Prostate gland (tissue), 2 donors: ENCODE data around the gene TSSC4. TPM values are rescaled to one million over a fixed set of nuclear protein-coding genes. Genes with fewer than 3 reads are reported as not detected.

Experiments used
- DNase-seq: peaks from one replicate; pipeline ENCODE4 v3.0.0-alpha.2; 2019; ENCODE audit warnings: low spot score
- H3K27ac ChIP-seq, 2 donors: fragments of 200-600 bp; sonication (generic); 2 replicates each; pipeline ENCODE4 v1.5.1; 2017 to 2019
- H3K27me3 ChIP-seq: fragments of 200-600 bp; sonication (generic); replicated peaks from 2 replicates; pipeline ENCODE4 v1.5.1; 2019; ENCODE audit not compliant: insufficient read depth
- H3K36me3 ChIP-seq, 2 donors: fragments of 200-600 bp; sonication (generic); 1 replicate in 1 of 2; 2 replicates in 1 of 2; pipeline versions ENCODE4 v1.5.1 to v1.8.1; 2017 to 2019
- H3K4me1 ChIP-seq: fragments of 200-600 bp; sonication (generic); replicated peaks from 2 replicates; pipeline ENCODE4 v1.5.1; 2019
- H3K4me3 ChIP-seq, 2 donors: fragments of 200-600 bp; sonication (generic); 2 replicates each; pipeline ENCODE4 v1.5.1; 2017 to 2019
- H3K9me3 ChIP-seq: fragments of 200-600 bp; sonication (generic); 2 replicates; pipeline ENCODE4 v1.5.1; 2017
- POLR2A ChIP-seq: fragments of 450-650 bp; IDR thresholded peaks from one replicate; pipeline ENCODE4 v1.6.1; 2016; ENCODE audit warnings: antibody characterized with exemption, mild to moderate bottlenecking
- POLR2AphosphoS5 ChIP-seq: sonication (generic); formaldehyde crosslinking; IDR thresholded peaks from one replicate; pipeline ENCODE4 v1.6.1; 2017; ENCODE audit warnings: antibody characterized with exemption
- WGBS: methylation state at CpG from one replicate; pipeline ENCODE4 v1.1.5; 2018; 5-methylcytosine and 5-hydroxymethylcytosine counted together
- intact Hi-C: fragments of 100-400 bp; cut with DNase I; formaldehyde crosslinking; loops from one replicate; pipeline ENCODE4 v1.14.2; 2022
- total RNA-seq, 2 donors: library from RNA; depleted of rRNA; stranded (reverse); fragments of >200 nt; gene quantifications; one replicate each; pipeline ENCODE4 v1.1.0, GENCODE V29; 2016
- TF ChIP-seq, protein P1 (sequence below), 4 experiments: fragments of 200-600 bp in 2 of 4; fragments of 450-650 bp in 2 of 4; sonication (generic) in 2 of 4; IDR thresholded peaks; 1 replicate in 3 of 4; 2 replicates in 1 of 4; pipeline ENCODE4 v1.5.1; 2016 to 2019; ENCODE audit warnings: antibody characterized with exemption in 4 of 4, mild to moderate bottlenecking in 2 of 4, moderate library complexity in 2 of 4

TSSC4 gene
- total RNA-seq, 2 donors from 2014 or later: 40.4 to 71.1 TPM

- no peaks in the 10 kb centered on the region for H3K4me1 ChIP-seq
- intact Hi-C loops: no loop called here
- DNase-seq: no peak
- no peak overlapping the region for H3K27ac ChIP-seq
- H3K36me3 ChIP-seq: no peaks in the 10 kb centered on the region
- TF ChIP-seq POLR2A (no peak), POLR2AphosphoS5 (no peak)
- TF ChIP-seq, protein P1, sequence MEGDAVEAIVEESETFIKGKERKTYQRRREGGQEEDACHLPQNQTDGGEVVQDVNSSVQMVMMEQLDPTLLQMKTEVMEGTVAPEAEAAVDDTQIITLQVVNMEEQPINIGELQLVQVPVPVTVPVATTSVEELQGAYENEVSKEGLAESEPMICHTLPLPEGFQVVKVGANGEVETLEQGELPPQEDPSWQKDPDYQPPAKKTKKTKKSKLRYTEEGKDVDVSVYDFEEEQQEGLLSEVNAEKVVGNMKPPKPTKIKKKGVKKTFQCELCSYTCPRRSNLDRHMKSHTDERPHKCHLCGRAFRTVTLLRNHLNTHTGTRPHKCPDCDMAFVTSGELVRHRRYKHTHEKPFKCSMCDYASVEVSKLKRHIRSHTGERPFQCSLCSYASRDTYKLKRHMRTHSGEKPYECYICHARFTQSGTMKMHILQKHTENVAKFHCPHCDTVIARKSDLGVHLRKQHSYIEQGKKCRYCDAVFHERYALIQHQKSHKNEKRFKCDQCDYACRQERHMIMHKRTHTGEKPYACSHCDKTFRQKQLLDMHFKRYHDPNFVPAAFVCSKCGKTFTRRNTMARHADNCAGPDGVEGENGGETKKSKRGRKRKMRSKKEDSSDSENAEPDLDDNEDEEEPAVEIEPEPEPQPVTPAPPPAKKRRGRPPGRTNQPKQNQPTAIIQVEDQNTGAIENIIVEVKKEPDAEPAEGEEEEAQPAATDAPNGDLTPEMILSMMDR (IDR thresholded peaks at IDR 0.05): no peak
- 91% methylated on average over 28 of the region's 28 CpGs for WGBS
- no peak overlapping the region for H3K4me3 ChIP-seq
- no peaks in the 10 kb centered on the region for H3K9me3 ChIP-seq
- H3K27me3 ChIP-seq: no peaks in the 10 kb centered on the region
These were observed 14.6 kb downstream of the TSSC4 start for GRCh38 chr11:2415171-2415570.

- Histone ChIP-seq H3K4me1 (no peaks in the 10 kb centered on the region), H3K9me3 (no peaks in the 10 kb centered on the region), H3K36me3 (no peaks in the 10 kb centered on the region), H3K27me3 (no peaks in the 10 kb centered on the region), H3K4me3 (no peak overlapping the region), H3K27ac (no peak overlapping the region)
- no peak for DNase-seq
- intact Hi-C loops: no loop called here
- WGBS: 80% methylated on average over 33 of the region's 34 CpGs
- TF ChIP-seq, protein P1 (IDR thresholded peaks at IDR 0.05): no peak
- no peak for TF ChIP-seq POLR2A
- no peak for TF ChIP-seq POLR2AphosphoS5
These were observed 15.2 kb downstream of the TSSC4 start for GRCh38 chr11:2415601-2416380.

- Histone ChIP-seq H3K36me3 (no peaks in the 10 kb centered on the region), H3K27ac (no peak overlapping the region), H3K27me3 (no peaks in the 10 kb centered on the region), H3K4me3 (no peak overlapping the region), H3K9me3 (no peaks in the 10 kb centered on the region), H3K4me1 (no peaks in the 10 kb centered on the region)
- TF ChIP-seq, protein P1 (IDR thresholded peaks at IDR 0.05): no peak
- TF ChIP-seq POLR2AphosphoS5 (no peak), POLR2A (no peak)
- intact Hi-C loops: no loop called here
- WGBS: 79% methylated on average over 18 of the region's 18 CpGs
- no peak for DNase-seq
These were observed 16.2 kb downstream of the TSSC4 start for GRCh38 chr11:2416765-2417164.

GRCh38 chr11:2417856-2418692 lies 17.5 kb downstream of the TSSC4 start:
- H3K36me3 ChIP-seq: no peaks in the 10 kb centered on the region
- TF ChIP-seq, protein P1 (IDR thresholded peaks at IDR 0.05): no peak
- TF ChIP-seq POLR2A (no peak), POLR2AphosphoS5 (no peak)
- no peaks in the 10 kb centered on the region for H3K27me3 ChIP-seq
- no peak overlapping the region for H3K27ac ChIP-seq
- no peak overlapping the region for H3K4me3 ChIP-seq
- no peak for DNase-seq
- intact Hi-C loops: no loop called here
- H3K4me1 ChIP-seq: no peaks in the 10 kb centered on the region
- WGBS: 85% methylated on average over 30 of the region's 30 CpGs
- H3K9me3 ChIP-seq: no peaks in the 10 kb centered on the region
